Epidermal melanocyte (primary cell): ENCODE results near the gene NDUFB10.

Experiments
- DNase-seq: peaks from one replicate; pipeline ENCODE4 v3.0.0; 2011; ENCODE audit warnings: low spot score; ENCODE audit not compliant: insufficient read length

NDUFB10 gene

GRCh38 chr16:2001456-2002355, 42.4 kb downstream of the NDUFB10 start:
- no peak for DNase-seq

GRCh38 chr16:2002406-2003230, 43.3 kb downstream of the NDUFB10 start:
- no peak for DNase-seq

GRCh38 chr16:2003231-2003826, 44.0 kb downstream of the NDUFB10 start:
- DNase-seq: no peak

- DNase-seq: peak; percentile 93
Observed at GRCh38 chr16:2003827-2004641, 44.7 kb downstream of the NDUFB10 start.

- DNase-seq: no peak
Observed at GRCh38 chr16:2004795-2005517, 45.6 kb downstream of the NDUFB10 start.

GRCh38 chr16:2005646-2006045, 46.3 kb downstream of the NDUFB10 start:
- no peak for DNase-seq

- no peak for DNase-seq
Observed at GRCh38 chr16:2006317-2006716, 47.0 kb downstream of the NDUFB10 start.

GRCh38 chr16:2007081-2007836, 47.9 kb downstream of the NDUFB10 start:
- DNase-seq: no peak

GRCh38 chr16:2008009-2008526, 48.7 kb downstream of the NDUFB10 start:
- no peak for DNase-seq

GRCh38 chr16:2008631-2009163, 49.4 kb downstream of the NDUFB10 start:
- DNase-seq: no peak

- no peak for DNase-seq
Observed at GRCh38 chr16:2009164-2009711, 49.9 kb downstream of the NDUFB10 start.

GRCh38 chr16:2009791-2010510, 50.6 kb downstream of the NDUFB10 start, which contains the start of gene ZNF598:
ZNF598 (minus strand) TSS chr16:2009821.
- peak; percentile 94 for DNase-seq
